Endothelial cell of umbilical vein (primary cell): ENCODE measurements around the gene HESX1. TPM values are rescaled to one million over a fixed set of nuclear protein-coding genes. Genes with fewer than 3 reads are reported as not detected.

Source experiments
- BruUV-seq: library from RNA; stranded (reverse); fragments of 400-500 nt; replicated peaks from 2 replicates; lab custom pipeline; 2021; lab: Mats Ljungman, UMichigan
- CTCF ChIA-PET: fragments of 300-600, 350-600 bp; sonication (Branson Sonifier 250); formaldehyde crosslinking; loops from one replicate; lab custom pipeline; 2021; ENCODE audit warnings: antibody characterized with exemption, inconsistent platforms; lab: Charles Lee
- POLR2A ChIA-PET: fragments of 300-600, 350-600 bp; sonication (Branson Sonifier 250); formaldehyde crosslinking; loops from one replicate; lab custom pipeline; 2021; ENCODE audit warnings: antibody characterized with exemption, inconsistent platforms; lab: Charles Lee
- DNase-seq: peaks from one replicate; pipeline ENCODE4 v3.0.0-alpha.2; 2011; ENCODE audit warnings: low read depth, low spot score
- FAIRE-seq: peaks from 2 replicates; lab custom pipeline; 2011; peaks lifted over from hg19 to GRCh38; lab: Jason Lieb, UNC
- H2AFZ ChIP-seq: 2 replicates; pipeline ENCODE4 v1.6.0; 2012; ENCODE audit warnings: low read depth, low read length, control low read depth, inconsistent platforms
- H3K27ac ChIP-seq: 2 replicates; pipeline ENCODE4 v1.5.1; 2011; ENCODE audit warnings: low read depth, mild to moderate bottlenecking, control low read depth, low read length, moderate library complexity; ENCODE audit not compliant: insufficient read depth
- H3K27me3 ChIP-seq, 2 experiments: 2 replicates each; pipeline versions ENCODE4 v1.6.0 to v1.6.1; 2011; ENCODE audit warnings: low read length in 2 of 2, mixed read lengths in 1 of 2; ENCODE audit not compliant: control insufficient read depth in 2 of 2, insufficient read depth in 2 of 2
- H3K36me3 ChIP-seq, 2 experiments: 2 replicates in 1 of 2; 3 replicates in 1 of 2; pipeline ENCODE4 v1.5.1; 2011; ENCODE audit warnings: low read length in 2 of 2, mild to moderate bottlenecking in 1 of 2, moderate library complexity in 1 of 2; ENCODE audit not compliant: control insufficient read depth in 2 of 2, insufficient read depth in 2 of 2; ENCODE audit errors: extremely low read depth in 1 of 2
- H3K4me1 ChIP-seq: 3 replicates; pipeline ENCODE4 v1.5.1; 2011; ENCODE audit warnings: mild to moderate bottlenecking, low read length; ENCODE audit not compliant: control insufficient read depth, insufficient read depth; ENCODE audit errors: extremely low read depth
- H3K4me2 ChIP-seq: 2 replicates; pipeline ENCODE4 v1.6.1; 2011; ENCODE audit warnings: low read length, control low read depth, mixed read lengths; ENCODE audit not compliant: insufficient read depth
- H3K4me3 ChIP-seq, 3 experiments: fragments of 200-600 bp in 1 of 3; sonication (generic), shearing (Covaris generic) in 1 of 3; replicated peaks in 1 of 3; 2 replicates each; pipeline ENCODE4 v1.5.1; 2011 to 2016; ENCODE audit warnings: control low read depth in 3 of 3, low read length in 3 of 3, mild to moderate bottlenecking in 2 of 3, inconsistent platforms in 1 of 3, low read depth in 1 of 3, moderate library complexity in 1 of 3; ENCODE audit not compliant: insufficient read depth in 1 of 3
- H3K79me2 ChIP-seq: 2 replicates; pipeline ENCODE4 v1.6.0; 2012; ENCODE audit warnings: low read length, inconsistent platforms; ENCODE audit not compliant: control insufficient read depth, insufficient read depth
- H3K9ac ChIP-seq: replicated peaks from 2 replicates; pipeline ENCODE3; 2011; ENCODE audit warnings: low read length, control low read depth; ENCODE audit not compliant: insufficient read depth; ENCODE audit errors: extremely low read depth
- H3K9me1 ChIP-seq: replicated peaks from 3 replicates; pipeline ENCODE4 v1.6.0; 2011; ENCODE audit warnings: mild to moderate bottlenecking, low read length; ENCODE audit not compliant: control insufficient read depth, insufficient read depth; ENCODE audit errors: extremely low read depth
- H3K9me3 ChIP-seq: replicated peaks from 2 replicates; pipeline ENCODE4 v1.5.1; 2012; ENCODE audit warnings: low read length, inconsistent platforms; ENCODE audit not compliant: control insufficient read depth, insufficient read depth
- H4K20me1 ChIP-seq: replicated peaks from 2 replicates; pipeline ENCODE3; 2011; ENCODE audit warnings: mild to moderate bottlenecking, low read length; ENCODE audit not compliant: control insufficient read depth, insufficient read depth; ENCODE audit errors: extremely low read depth
- CTCF ChIP-seq, 2 donors: IDR thresholded peaks; 1 replicate in 1 of 2; 2 replicates in 1 of 2; pipeline ENCODE4 v1.5.1; 2011; ENCODE audit warnings: low read length in 2 of 2, mild to moderate bottlenecking in 2 of 2, moderate library complexity in 2 of 2, control low read depth in 1 of 2, inconsistent platforms in 1 of 2, low read depth in 1 of 2; ENCODE audit not compliant: insufficient read depth in 1 of 2; ENCODE audit errors: extremely low read depth in 1 of 2
- EZH2 ChIP-seq: IDR thresholded peaks from 2 replicates; pipeline ENCODE4 v1.6.1; 2012; ENCODE audit warnings: borderline replicate concordance, low read depth, mild to moderate bottlenecking, moderate library complexity, low read length, inconsistent platforms; ENCODE audit not compliant: severe bottlenecking
- FOS ChIP-seq: IDR thresholded peaks from 2 replicates; pipeline ENCODE4 v1.6.1; 2011; ENCODE audit warnings: mild to moderate bottlenecking, low read length, moderate library complexity, borderline replicate concordance; ENCODE audit not compliant: insufficient read depth
- GATA2 ChIP-seq: IDR thresholded peaks from 2 replicates; pipeline ENCODE4 v1.7.0; 2011; ENCODE audit warnings: low read depth, mild to moderate bottlenecking, moderate library complexity, mixed read lengths, low read length; ENCODE audit not compliant: insufficient read length, insufficient read depth
- JUN ChIP-seq: IDR thresholded peaks from 2 replicates; pipeline ENCODE4 v1.6.1; 2011; ENCODE audit warnings: borderline replicate concordance, low read depth; ENCODE audit not compliant: insufficient read length, insufficient read depth
- MAX ChIP-seq: IDR thresholded peaks from 2 replicates; pipeline ENCODE4 v1.6.1; 2011; ENCODE audit not compliant: insufficient read depth, insufficient read length
- MYC ChIP-seq: IDR thresholded peaks from one replicate; pipeline ENCODE4 v1.6.1; 2011; ENCODE audit warnings: mild to moderate bottlenecking, low read depth, low read length
- POLR2A ChIP-seq: IDR thresholded peaks from 2 replicates; pipeline ENCODE4 v1.6.1; 2012; ENCODE audit warnings: low read depth, mild to moderate bottlenecking, control low read depth, low read length
- POLR2AphosphoS5 ChIP-seq: IDR thresholded peaks from 2 replicates; pipeline ENCODE4 v1.6.1; 2012; ENCODE audit warnings: low read depth, mild to moderate bottlenecking, control low read depth, low read length, moderate library complexity; ENCODE audit not compliant: insufficient read depth
- dilution Hi-C: fragments of 300-500 bp; cut with MboI; formaldehyde crosslinking; loops from one replicate; pipeline ENCODE4 v1.15.0; 2019; ENCODE audit warnings: low sequenced_read_pairs; ENCODE audit not compliant: extremely low pct_ligation_motif_present
- intact Hi-C: fragments of 100-400 bp; cut with micrococcal nuclease; formaldehyde crosslinking; loops from one replicate; pipeline ENCODE4 v1.10.0; 2022
- polyA plus RNA-seq, 4 experiments: library from polyadenylated mRNA; depleted of rRNA in 3 of 4; stranded (reverse) in 3 of 4; unstranded in 1 of 4; fragments of >200 nt; gene quantifications; 2 replicates each; pipeline versions ENCODE4 v1.2.1 to v1.2.3, GENCODE V29; 2011 to 2012; ENCODE audit warnings: missing spikeins in 1 of 4
- total RNA-seq: library from RNA; stranded (reverse); gene quantifications from 2 replicates; pipeline ENCODE4 v1.2.3, GENCODE V29; 2021

HESX1 gene
- total and polyA plus RNA-seq, 2 donors (not counting 3 experiments of a cell fraction or from before 2014, with no cell fraction given): 0.21 to 0.58 TPM

DNA sequence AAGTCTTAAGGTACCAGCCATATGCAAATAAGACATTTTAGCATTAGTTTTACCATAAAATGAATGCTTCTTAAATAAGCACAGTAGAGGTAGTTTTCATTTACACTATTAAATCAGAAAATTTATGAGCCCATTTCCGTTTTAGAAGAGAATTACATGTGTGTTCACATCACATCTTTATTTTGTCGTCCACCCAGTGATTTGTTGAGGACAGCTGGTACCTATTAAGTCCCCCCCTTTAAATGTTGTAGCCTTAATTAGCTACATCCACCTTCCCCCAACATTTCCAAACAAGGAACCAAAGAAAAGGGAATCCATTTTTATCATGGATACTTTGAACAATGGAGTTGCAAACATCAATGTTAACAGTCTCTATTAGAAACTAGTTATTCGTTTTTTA is 41.5 kb downstream of the HESX1 start:
- Histone ChIP-seq H3K27ac (no peak overlapping the region), H3K79me2 (no peaks in the 10 kb centered on the region), H4K20me1 (no peaks in the 10 kb centered on the region), H3K9me1 (no peaks in the 10 kb centered on the region), H2AFZ (no peak overlapping the region), H3K4me3 (no peak overlapping the region), H3K27me3 (peaks cover 63 to 70% of the 10 kb centered on the region in 2 experiments), H3K4me2 (no peak overlapping the region), H3K9ac (no peak overlapping the region), H3K9me3 (no peaks in the 10 kb centered on the region), H3K4me1 (peaks cover 6% of the 10 kb centered on the region), H3K36me3 (no peaks in the 10 kb centered on the region)
- dilution Hi-C loops (no loop called here), intact Hi-C loops (loop anchor here (10.0 kb wide), 1 partner anchor 164 kb away; no protein-coding TSS in a partner anchor)
- POLR2A ChIA-PET: no interaction called here
- FAIRE-seq (no peak), DNase-seq (no peak)
- TF ChIP-seq POLR2A: no peak
- TF ChIP-seq POLR2AphosphoS5: no peak
- TF ChIP-seq EZH2: no peak
- no peak for TF ChIP-seq FOS
- no peak for TF ChIP-seq MYC
- TF ChIP-seq CTCF (IDR thresholded peaks at IDR 0.05; ENCODE audit: extremely low read depth in 1 of 2, insufficient read depth in 1 of 2, low read depth in 1 of 2, low read length in 2 of 2): no peak
- TF ChIP-seq JUN: no peak
- TF ChIP-seq MAX: no peak
- no peak for TF ChIP-seq GATA2
- CTCF ChIA-PET: interaction anchor here (3.7 kb wide), 1 partner anchor 12 kb away, joined by 20 read pairs; no protein-coding TSS in a partner anchor
- no TSS peak for BruUV-seq
